Activated naive CD4-positive, alpha-beta T cell treated with anti-CD3 and anti-CD28 coated beads, Interleukin-2, amount 50 U/mL, for 72 hours (primary cell): Measurements from ENCODE around the gene EFCAB11. TPM values are rescaled to one million over a fixed set of nuclear protein-coding genes. Genes with fewer than 3 reads are reported as not detected.

Experiments
- ATAC-seq, 2 donors: fragments of 150-1000 bp; cut with Tn5 transposase; 2 replicates each; pipeline ENCODE4 v1.10.0; 2021; ENCODE audit warnings: mild to moderate bottlenecking in 2 of 2, moderate library complexity in 2 of 2
- DNase-seq, 2 donors: peaks; one replicate each; pipeline ENCODE4 v3.0.0; 2021 to 2022; ENCODE audit warnings: low spot score in 2 of 2
- H3K27ac Mint-ChIP-seq, 2 donors: one replicate each; pipeline ENCODE4 v1.8.0; 2022; ENCODE audit warnings: mild to moderate bottlenecking in 2 of 2, mixed read lengths in 2 of 2
- H3K36me3 Mint-ChIP-seq, 2 donors: one replicate each; pipeline ENCODE4 v1.8.0; 2022; ENCODE audit warnings: mixed read lengths in 2 of 2
- H3K9me3 Mint-ChIP-seq, 2 donors: one replicate each; pipeline ENCODE4 v1.8.0; 2022; ENCODE audit warnings: mixed read lengths in 2 of 2
- total RNA-seq, 2 donors: library from RNA; stranded (reverse); gene quantifications; one replicate each; pipeline ENCODE4 v1.2.3, GENCODE V29; 2022

EFCAB11 gene
- total RNA-seq, 2 donors from 2014 or later, result 8.9 to 12.5 TPM

- peaks cover 46 to 63% of the 10 kb centered on the region in 2 donors for H3K36me3 Mint-ChIP-seq
- ATAC-seq (no peak), DNase-seq (no peak)
- H3K9me3 Mint-ChIP-seq, result peaks cover 4 to 6% of the 10 kb centered on the region in 2 donors
- no peak overlapping the region for H3K27ac Mint-ChIP-seq
Measured at GRCh38 chr14:89963288-89963978, 8.9 kb upstream of the EFCAB11 start.

DNA sequence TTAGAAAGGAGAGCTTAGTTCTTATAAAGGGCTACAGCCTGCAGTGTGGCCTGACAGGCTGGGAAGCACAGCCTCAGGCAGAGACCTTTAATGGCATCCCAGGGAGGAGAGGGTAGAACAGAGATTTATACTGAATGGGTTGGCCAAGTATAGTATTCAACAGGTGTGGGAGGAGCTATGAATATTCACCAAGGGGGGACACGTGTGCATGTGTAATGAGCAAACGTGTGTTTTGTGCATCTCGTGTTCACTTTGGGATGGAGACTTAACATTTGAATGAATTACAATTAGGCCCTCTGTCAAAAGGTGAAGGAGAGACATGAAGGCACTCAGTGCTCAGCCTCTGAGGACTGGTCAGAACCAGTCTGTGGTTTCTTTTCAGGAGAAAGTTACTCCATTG lies 6.4 kb upstream of the EFCAB11 start:
- ATAC-seq (no peak), DNase-seq (no peak)
- Mint-ChIP-seq H3K27ac (peak overlapping the region; percentile 86), H3K36me3 (peaks cover 54 to 72% of the 10 kb centered on the region in 2 donors), H3K9me3 (peaks cover 6% of the 10 kb centered on the region in 2 donors)

GRCh38 chr14:89959853-89960445 lies 5.4 kb upstream of the EFCAB11 start:
- Mint-ChIP-seq H3K9me3 (peaks cover 6% of the 10 kb centered on the region in 2 donors), H3K36me3 (peaks cover 55 to 66% of the 10 kb centered on the region in 2 donors), H3K27ac (peak overlapping the region; percentile 82 to 86)
- DNase-seq, result no peak
- ATAC-seq, result peak; percentile 51 to 54

- Mint-ChIP-seq H3K9me3 (peaks cover 6% of the 10 kb centered on the region in 2 donors), H3K36me3 (peaks cover 55 to 57% of the 10 kb centered on the region in 2 donors), H3K27ac (peak overlapping the region; percentile 29 to 86)
- ATAC-seq, result no peak
- DNase-seq, result no peak
Measured at GRCh38 chr14:89958966-89959365, 4.4 kb upstream of the EFCAB11 start.

DNA sequence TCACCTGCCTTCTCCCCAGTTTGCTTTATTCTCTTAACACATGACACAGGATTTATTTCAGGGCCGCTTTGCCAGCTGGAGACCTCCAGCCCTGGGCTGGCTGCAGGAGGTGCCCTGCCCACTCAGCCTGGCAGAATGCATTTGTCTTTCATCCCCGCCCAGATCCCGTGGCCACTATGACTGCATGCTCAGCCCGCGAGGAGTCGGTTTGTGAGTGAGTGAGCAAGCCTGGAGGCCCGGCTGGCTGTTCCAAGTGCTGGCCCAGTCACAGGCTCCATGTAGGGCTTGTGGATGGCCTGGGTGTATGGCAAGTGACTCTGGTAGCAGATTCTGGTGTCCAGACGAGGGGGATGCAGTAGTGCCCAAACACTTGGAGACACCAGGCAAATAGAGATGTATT lies 3.3 kb upstream of the EFCAB11 start:
- Mint-ChIP-seq H3K9me3 (peaks cover 6% of the 10 kb centered on the region in 2 donors), H3K27ac (peak overlapping the region in 1 of 2 donors; percentile 98), H3K36me3 (peaks cover 44 to 45% of the 10 kb centered on the region in 2 donors)
- no peak for DNase-seq
- no peak for ATAC-seq

DNA sequence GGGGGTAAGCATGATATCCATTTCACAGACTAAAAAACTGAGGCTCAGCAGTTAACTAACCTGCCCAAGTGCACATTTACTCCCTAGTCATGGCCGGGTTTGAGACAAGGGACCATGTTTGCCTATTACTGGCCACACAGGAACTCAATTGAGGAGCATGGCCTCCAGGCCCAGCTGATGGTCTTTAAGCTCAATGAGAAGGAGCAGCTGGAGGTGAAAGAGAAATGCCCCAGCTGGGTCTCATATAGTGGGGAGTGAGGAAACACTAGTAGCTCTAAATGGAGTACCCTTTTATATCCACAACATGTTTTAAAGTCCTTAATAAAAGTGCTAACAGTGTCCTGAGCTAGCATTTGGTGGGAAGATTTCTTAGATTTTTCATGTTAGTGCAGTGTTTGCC lies 2.8 kb upstream of the EFCAB11 start:
- DNase-seq, result no peak
- Mint-ChIP-seq H3K9me3 (peaks cover 6% of the 10 kb centered on the region in 2 donors), H3K36me3 (peaks cover 40 to 41% of the 10 kb centered on the region in 2 donors), H3K27ac (peak overlapping the region; percentile 92 to 98)
- ATAC-seq, result no peak

GRCh38 chr14:89956661-89957009 lies 2.1 kb upstream of the EFCAB11 start:
- no peak for DNase-seq
- ATAC-seq, result no peak
- H3K36me3 Mint-ChIP-seq, result peaks cover 39% of the 10 kb centered on the region in 2 donors
- peaks cover 6% of the 10 kb centered on the region in 2 donors for H3K9me3 Mint-ChIP-seq
- peak overlapping the region; percentile 92 to 98 for H3K27ac Mint-ChIP-seq

- DNase-seq (peak; percentile 95 to 96), ATAC-seq (peak; percentile 74 to 75)
- Mint-ChIP-seq H3K27ac (peak within 1 kb of the TSS; percentile 96 to 98), H3K9me3 (peaks cover 6% of the 10 kb centered on the region in 2 donors), H3K36me3 (peaks cover 38% of the 10 kb centered on the region in 2 donors)
Measured at GRCh38 chr14:89955745-89956660, 1.5 kb upstream of the EFCAB11 start, which contains the start of gene TDP1. TDP1 (plus strand) TSS chr14:89955927; CDS start chr14:89963115, 7,188 bp downstream.

DNA sequence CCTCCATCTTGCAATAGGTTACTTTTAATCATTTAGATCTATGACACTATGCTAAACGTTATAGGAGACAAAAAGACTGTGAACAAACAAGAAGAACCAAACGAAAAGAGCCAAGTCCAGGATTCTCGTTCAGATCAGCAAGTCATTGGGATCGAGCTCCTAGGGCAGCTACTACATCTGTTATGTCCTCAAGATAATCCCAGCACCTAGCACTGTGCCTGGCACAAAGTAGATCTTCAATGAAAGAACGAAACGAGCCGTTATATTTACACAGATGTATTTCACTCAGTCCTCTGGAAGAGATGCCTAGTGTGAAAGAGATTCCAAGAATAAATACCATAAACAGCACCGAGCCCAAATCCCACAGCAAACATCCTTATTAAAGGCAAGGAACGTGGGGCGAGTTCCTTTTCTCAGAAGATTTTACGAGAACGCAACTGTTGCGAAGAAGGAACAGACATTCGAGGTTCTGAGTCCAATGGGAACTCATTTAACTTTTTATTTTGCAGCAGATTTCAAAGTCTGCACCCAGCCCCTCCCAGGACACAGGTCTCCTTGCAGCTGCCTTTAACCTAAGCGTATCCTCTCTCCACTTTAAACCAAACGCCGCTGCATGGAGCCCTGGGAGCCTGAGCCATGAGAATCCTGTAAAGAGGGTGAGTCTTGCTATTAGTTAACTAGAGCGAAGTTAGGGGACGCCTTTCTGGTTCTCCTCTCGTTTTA lies 653 bp upstream of the EFCAB11 start:
- peak in 1 of 2 donors; percentile 19 for ATAC-seq
- DNase-seq, result no peak
- Mint-ChIP-seq H3K36me3 (peaks cover 30% of the 10 kb centered on the region in 2 donors), H3K27ac (peak overlapping the region; percentile 96 to 98), H3K9me3 (peaks cover 0 to 3% of the 10 kb centered on the region in 2 donors)

- peak overlapping the region in 1 of 2 donors; percentile 98 for H3K27ac Mint-ChIP-seq
- peaks cover 27 to 30% of the 10 kb centered on the region in 2 donors for H3K36me3 Mint-ChIP-seq
- no peak for DNase-seq
- H3K9me3 Mint-ChIP-seq, result peaks cover 0 to 3% of the 10 kb centered on the region in 2 donors
- ATAC-seq, result no peak
Measured at GRCh38 chr14:89953602-89954001, 928 bp downstream of the EFCAB11 start.

- ATAC-seq (no peak), DNase-seq (no peak)
- peaks cover 21 to 26% of the 10 kb centered on the region in 2 donors for H3K36me3 Mint-ChIP-seq
- no peak overlapping the region for H3K27ac Mint-ChIP-seq
- no peaks in the 10 kb centered on the region for H3K9me3 Mint-ChIP-seq
Measured at GRCh38 chr14:89952576-89952975, 2.0 kb downstream of the EFCAB11 start.

DNA sequence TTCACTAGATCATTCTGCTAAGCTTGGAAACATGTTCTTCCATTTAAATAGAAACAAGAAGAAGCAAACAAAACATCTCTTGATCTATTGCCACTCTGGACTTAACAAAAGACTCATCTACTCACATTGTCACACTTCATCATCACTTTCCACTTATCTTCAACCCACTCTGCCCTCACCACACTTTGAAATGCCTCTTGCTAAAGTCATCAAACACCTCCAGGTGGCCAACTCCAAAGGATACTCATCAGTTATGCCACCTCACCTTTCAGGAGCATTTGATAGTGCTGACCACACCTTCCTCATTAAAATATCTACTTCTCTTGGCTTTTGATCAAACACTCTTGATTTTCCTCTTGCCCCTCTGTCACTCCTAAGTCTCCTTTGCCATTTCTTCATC lies 7.2 kb downstream of the EFCAB11 start:
- H3K36me3 Mint-ChIP-seq, result peaks cover 7 to 8% of the 10 kb centered on the region in 2 donors
- no peak overlapping the region for H3K27ac Mint-ChIP-seq
- DNase-seq (no peak), ATAC-seq (peak; percentile 49 to 66)
- H3K9me3 Mint-ChIP-seq, result no peaks in the 10 kb centered on the region

GRCh38 chr14:89941830-89942377 lies 12.6 kb downstream of the EFCAB11 start:
- peak overlapping the region in 1 of 2 donors; percentile 4 for H3K27ac Mint-ChIP-seq
- no peaks in the 10 kb centered on the region for H3K9me3 Mint-ChIP-seq
- ATAC-seq (peak; percentile 57 to 70), DNase-seq (no peak)
- H3K36me3 Mint-ChIP-seq, result no peaks in the 10 kb centered on the region

DNA sequence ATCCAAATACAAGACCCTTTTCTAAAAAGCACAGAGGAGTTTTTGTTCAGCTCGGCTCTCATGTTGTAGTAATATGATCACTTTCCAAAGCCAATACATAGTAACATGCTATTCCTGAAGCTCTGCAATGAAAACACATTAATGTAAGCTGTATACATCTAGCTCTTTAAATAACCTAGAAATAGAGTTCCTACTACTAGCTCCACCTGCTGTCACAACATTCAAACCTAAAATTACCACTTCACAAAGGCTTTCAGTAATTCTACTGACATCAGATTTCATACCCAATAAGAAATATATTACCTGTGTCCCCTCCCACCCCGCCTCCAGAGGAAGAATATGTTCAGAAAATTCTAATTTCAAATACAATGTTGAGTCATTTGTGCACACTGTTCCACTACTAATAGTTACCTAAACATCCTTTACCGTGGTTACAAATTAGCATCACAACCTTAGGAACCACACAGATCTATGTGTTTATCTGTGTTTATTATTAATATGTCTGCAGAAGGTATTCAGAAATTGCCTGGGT lies 17.8 kb downstream of the EFCAB11 start:
- ATAC-seq (no peak), DNase-seq (no peak)
- no peaks in the 10 kb centered on the region for H3K36me3 Mint-ChIP-seq
- H3K9me3 Mint-ChIP-seq, result no peaks in the 10 kb centered on the region
- no peak overlapping the region for H3K27ac Mint-ChIP-seq

- no peak overlapping the region for H3K27ac Mint-ChIP-seq
- no peaks in the 10 kb centered on the region for H3K9me3 Mint-ChIP-seq
- no peak for ATAC-seq
- H3K36me3 Mint-ChIP-seq, result no peaks in the 10 kb centered on the region
- DNase-seq, result no peak
Measured at GRCh38 chr14:89933002-89933401, 21.5 kb downstream of the EFCAB11 start.
